ENCODE data around the gene SEPTIN14.

- TF ChIP-seq, protein P1, sequence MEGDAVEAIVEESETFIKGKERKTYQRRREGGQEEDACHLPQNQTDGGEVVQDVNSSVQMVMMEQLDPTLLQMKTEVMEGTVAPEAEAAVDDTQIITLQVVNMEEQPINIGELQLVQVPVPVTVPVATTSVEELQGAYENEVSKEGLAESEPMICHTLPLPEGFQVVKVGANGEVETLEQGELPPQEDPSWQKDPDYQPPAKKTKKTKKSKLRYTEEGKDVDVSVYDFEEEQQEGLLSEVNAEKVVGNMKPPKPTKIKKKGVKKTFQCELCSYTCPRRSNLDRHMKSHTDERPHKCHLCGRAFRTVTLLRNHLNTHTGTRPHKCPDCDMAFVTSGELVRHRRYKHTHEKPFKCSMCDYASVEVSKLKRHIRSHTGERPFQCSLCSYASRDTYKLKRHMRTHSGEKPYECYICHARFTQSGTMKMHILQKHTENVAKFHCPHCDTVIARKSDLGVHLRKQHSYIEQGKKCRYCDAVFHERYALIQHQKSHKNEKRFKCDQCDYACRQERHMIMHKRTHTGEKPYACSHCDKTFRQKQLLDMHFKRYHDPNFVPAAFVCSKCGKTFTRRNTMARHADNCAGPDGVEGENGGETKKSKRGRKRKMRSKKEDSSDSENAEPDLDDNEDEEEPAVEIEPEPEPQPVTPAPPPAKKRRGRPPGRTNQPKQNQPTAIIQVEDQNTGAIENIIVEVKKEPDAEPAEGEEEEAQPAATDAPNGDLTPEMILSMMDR (IDR thresholded peaks at IDR 0.05 in 8 of 11, conservative IDR thresholded peaks at IDR 0.05 in 3 of 11), result no peak
- TF ChIP-seq POLR2A (IDR thresholded peaks at IDR 0.05), result no peak
- no peak for TF ChIP-seq POLR2AphosphoS5 (IDR thresholded peaks at IDR 0.05)
Observed at GRCh38 chr7:55784151-55784550, 78.4 kb downstream of the SEPTIN14 start.
